KG1 (cell line): ENCODE measurements around the gene MOB1A.

Source experiments
- DNase-seq: peaks from one replicate; lab custom pipeline; 2025; lab: John Stamatoyannopoulos, UW

MOB1A gene

GRCh38 chr2:74103763-74104162 lies 74.9 kb downstream of the MOB1A start:
- no peak for DNase-seq
